GM18508 (cell line): ENCODE data around the gene PDF.
"Not testable (repeated sequence)": the region's sequence is repeated elsewhere in the genome, so short reads cannot be mapped to it uniquely, and the experiment has no call there.

Experiments
- ATAC-seq: cut with Tn5 transposase; IDR thresholded peaks from one replicate; pipeline ENCODE4 v1.9.1; 2021; ENCODE audit warnings: moderate number of reproducible peaks; ENCODE audit not compliant: insufficient read depth, unreplicated experiment

The PDF gene, protein sequence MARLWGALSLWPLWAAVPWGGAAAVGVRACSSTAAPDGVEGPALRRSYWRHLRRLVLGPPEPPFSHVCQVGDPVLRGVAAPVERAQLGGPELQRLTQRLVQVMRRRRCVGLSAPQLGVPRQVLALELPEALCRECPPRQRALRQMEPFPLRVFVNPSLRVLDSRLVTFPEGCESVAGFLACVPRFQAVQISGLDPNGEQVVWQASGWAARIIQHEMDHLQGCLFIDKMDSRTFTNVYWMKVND

DNA sequence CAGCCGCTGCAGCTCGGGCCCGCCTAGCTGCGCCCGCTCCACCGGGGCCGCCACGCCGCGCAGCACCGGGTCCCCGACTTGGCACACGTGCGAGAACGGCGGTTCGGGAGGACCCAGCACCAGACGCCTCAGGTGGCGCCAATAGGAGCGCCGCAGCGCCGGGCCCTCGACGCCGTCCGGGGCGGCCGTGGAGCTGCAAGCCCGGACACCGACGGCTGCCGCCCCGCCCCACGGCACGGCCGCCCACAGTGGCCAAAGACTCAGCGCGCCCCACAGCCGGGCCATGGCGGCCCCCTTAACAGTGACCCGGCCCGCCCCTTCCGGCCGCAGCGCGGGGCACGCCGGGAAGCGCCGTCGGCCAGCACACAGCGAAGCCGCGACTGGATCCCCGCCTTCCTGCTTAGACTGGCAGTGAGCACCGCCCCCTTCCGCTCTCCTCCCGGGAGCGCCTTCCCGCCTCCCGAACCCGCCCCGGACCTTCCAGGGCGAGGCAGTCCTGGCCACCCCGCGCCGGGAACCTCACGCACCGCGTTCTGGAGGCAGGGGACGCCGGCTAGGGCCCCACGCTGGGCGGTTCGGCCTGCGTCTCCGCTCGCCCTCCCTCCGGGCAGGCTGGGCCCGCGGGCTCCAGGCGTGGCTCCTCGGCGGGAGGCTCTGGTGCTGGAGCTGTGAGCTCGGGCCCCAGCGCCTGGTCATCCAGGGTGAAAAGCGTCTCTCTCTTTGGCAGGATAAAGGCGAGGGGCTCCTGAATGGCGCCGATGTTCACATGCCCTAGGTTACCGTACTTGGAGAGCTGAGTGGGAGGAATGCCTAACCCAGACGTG, at the start of gene PDF:
Gene PDF, minus strand, starts transcription at position 303 of the 824 bp plus-strand sequence. Its CDS starts 18 bp downstream, at position 285.
- ATAC-seq, result peak; percentile 59

GRCh38 chr16:69378760-69379159, 48.4 kb upstream of the PDF start:
- no peak for ATAC-seq

DNA sequence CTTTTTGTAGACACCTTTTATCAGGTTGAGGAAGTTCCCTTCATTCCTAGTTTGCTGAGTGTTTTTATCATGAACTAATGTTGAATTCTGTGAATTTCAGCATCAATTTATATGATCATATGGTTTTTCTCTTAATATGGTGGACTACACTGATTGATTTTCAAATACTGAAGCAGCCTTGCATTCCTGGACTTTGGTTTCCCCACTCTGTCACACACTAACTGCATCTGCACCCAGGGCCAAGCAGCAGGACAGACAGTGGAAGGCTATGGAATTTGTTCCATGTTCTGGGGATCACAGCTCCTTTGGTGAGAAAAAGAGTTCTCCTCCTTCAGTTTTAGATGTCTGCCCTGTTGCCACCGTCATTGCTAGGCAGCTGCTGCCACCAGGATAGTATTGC, 47.6 kb upstream of the PDF start:
- no peak for ATAC-seq

- ATAC-seq, result no peak
Measured at GRCh38 chr16:69376393-69377059, 46.1 kb upstream of the PDF start.

DNA sequence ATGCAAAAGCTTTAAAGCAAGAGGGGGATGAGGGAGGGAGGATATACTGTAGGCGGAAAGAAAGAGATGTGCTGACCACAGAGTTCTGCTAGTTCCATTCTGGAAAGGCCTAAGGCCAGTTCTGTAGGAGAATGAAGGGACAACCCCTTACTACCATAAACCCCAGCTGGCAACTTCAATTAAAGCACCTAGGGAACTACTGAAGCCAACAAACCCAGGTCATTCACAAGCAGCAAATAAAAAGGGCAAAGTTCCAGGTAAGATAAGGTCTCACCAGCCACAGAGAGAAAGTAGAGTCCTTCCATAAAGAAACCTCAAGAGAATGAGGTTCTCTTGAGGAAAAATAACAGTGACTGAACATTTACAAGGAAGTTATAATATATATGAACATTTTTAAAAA, 42.6 kb upstream of the PDF start:
- ATAC-seq, result no peak

- no peak for ATAC-seq
Measured at GRCh38 chr16:69371564-69371963, 41.2 kb upstream of the PDF start.

DNA sequence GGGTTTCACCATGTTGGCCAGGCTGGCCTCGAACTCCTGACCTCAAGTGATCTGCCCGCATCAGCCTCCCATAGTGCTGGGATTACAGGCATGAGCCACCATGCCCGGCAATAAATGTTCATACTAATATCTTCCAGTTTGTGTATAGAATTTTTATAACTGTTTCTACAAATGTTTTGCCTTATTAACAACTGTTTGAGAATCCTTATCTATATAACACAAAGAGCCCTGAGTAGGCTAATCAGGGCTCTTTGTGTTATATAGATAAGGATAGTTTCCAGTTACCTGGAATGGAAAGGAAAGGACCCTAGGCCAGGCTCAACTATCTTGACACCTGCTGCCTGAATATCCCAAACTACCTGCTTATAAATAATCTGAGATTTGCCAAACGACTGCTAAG, 38.5 kb upstream of the PDF start:
- no peak for ATAC-seq

DNA sequence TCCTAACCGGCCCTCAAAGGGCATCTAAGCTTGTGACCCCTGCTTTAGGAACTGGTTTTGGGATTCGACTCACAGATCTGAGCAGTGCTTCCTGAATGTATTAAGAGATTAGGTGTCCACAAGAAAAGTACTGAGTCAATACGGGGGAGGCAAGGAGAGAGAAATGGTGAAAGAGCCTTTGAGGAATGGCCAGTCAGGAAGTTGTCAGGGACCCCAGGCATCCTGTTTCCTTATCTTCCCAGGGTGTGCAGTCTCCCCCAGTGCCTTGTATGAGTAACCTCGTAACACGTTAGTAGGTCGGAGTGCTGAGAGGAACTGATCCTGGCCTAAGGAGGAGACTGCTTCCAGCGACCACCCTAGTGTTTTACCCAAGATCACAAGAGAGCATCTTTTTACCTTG, 37.6 kb upstream of the PDF start:
- ATAC-seq, result no peak

- ATAC-seq, result no peak
Measured at GRCh38 chr16:69366431-69366830, 36.0 kb upstream of the PDF start.

GRCh38 chr16:69365901-69366300, 35.5 kb upstream of the PDF start:
- no peak for ATAC-seq

- no peak for ATAC-seq
Measured at GRCh38 chr16:69364088-69364487, 33.7 kb upstream of the PDF start.

DNA sequence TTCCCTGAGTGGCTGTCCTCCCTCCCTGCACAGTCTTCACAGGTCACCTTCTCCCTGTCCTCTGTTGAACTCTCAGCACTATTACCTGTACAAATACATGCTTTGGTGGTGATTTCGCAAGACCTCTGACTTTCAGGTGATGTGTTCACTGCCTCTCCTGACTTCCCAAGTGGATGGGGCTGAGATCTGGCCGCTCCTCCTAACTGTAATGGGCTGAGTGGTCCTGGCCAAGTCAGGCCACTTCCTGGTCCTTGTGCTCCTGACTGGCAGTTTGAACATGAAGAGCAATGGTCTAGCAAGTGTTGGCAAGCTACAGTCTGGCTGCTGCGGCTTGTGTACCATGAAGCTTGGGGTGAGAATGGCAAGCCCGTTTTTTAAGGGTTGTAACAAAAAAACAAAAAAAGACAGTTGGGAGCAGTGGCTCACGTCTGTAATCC, 32.9 kb upstream of the PDF start:
- ATAC-seq, result no peak

DNA sequence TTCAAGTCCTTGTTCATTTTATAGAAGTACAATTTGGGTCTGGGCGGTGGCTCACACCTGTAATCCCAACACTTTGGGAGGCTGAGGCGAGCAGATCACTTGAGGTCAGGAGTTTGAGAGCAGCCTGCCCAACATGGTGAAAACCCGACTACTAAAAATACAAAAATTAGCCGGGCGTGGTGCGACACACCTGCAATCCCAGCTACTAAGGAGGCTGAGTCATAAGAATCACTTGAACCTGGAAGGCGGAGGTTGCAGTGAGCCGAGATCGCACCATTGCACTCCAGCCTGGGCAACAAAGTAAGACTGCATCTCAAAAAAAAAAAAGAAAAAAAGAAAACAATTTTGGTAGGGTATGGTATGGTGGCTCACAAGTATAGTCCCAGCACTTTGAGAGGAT, 29.7 kb upstream of the PDF start:
- not testable (repeated sequence) for ATAC-seq

DNA sequence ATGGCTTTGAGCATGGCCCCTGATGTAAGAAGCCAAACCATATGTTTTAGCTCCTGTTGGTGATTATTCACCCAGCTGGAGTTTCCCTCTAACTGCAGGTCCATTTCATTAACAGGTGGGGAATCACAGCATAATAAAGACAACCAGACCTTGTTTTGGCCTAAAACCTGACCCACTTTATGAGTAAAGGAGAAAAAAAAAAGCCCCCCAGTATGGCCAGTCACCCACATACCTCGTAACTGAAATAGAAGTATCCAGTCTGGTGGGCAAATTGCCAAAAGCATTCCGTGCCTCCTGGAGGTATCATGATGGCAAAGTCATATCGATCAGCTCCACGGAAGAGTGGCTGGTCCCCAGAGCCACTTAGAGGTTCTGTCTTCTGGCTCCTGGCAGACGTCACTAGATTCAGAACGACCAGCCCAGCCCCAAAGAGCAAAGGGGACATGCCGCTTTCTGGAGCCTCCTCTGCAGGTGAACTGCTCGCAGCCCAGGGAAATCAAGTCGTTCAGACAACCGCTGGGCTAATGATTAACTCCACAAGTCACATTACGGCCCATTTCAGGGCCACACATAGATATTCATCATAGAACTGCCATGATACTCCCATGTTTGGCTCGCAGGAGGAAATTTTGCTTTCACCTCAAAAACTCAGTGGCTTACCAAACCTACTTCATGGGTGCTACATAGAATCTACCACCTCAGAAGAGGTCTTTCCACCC, 21.1 kb upstream of the PDF start, which contains the start of gene TMED6:
Gene TMED6, minus strand, starts transcription at position 478 of the 719 bp plus-strand sequence. Its CDS starts 33 bp downstream, at position 445.
- no peak for ATAC-seq

DNA sequence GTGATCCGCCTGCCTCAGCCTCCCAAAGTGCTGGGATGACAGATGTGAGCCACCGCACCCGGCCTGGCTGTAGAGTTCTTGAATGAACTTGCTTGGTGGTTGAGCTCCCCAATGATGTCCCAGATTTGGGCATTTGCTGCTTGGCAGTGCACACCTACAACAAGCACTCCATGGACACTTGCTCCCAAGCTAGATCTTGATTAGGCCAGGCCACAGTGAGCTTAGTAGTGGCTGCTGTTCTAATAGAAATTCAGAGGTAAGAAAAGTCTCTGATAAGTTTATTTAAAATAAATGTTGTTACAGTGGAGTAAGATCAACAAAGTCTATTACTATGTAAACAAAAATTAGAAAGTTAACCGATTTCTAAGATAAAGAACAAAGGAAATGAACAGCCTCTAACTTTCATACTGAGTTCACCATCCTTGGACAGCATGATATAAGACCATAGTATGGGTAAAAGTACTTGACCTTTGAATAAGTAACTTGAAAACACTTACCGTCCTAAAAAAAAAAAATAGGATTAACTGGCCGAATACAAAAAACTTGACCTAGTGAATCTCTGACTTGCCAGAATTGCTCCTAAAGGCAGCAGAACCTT, 20.2 kb upstream of the PDF start:
- no peak for ATAC-seq

- no peak for ATAC-seq
Measured at GRCh38 chr16:69349536-69349935, 19.1 kb upstream of the PDF start.

GRCh38 chr16:69348222-69348621, 17.8 kb upstream of the PDF start:
- no peak for ATAC-seq

GRCh38 chr16:69346683-69347082, 16.3 kb upstream of the PDF start:
- no peak for ATAC-seq

GRCh38 chr16:69345923-69346322, 15.5 kb upstream of the PDF start:
- ATAC-seq, result no peak

DNA sequence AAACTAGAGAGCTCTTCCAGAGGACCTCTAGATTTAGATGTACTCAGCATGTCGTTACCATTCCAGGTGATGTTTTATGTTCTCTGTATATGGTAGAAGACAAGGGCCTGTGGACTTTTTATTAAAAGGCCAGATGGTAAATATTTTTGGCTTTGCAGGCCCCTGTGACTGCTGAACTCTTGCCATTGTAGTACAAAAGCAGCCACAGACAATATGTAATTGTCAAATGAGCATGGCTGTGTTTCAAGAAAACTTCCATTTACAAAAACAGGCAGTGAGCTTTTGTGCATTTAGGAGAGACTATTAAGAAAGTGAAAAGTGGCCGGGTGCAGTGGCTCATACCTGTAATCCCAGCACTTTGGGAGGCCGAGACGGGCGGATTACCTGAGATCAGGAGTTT, 13.8 kb upstream of the PDF start:
- no peak for ATAC-seq
